ENCODE measurements around the gene THSD4. TPM values are rescaled to one million over a fixed set of nuclear protein-coding genes. Genes with fewer than 3 reads are reported as not detected.
A peak's percentile ranks its signal among the peaks of the same experiment; 100 is the strongest.

Gene THSD4
- total and polyA plus RNA-seq, 2 of the 4 experiments (the other 2 are of a cell fraction): 25.5 to 31.1 TPM

DNA sequence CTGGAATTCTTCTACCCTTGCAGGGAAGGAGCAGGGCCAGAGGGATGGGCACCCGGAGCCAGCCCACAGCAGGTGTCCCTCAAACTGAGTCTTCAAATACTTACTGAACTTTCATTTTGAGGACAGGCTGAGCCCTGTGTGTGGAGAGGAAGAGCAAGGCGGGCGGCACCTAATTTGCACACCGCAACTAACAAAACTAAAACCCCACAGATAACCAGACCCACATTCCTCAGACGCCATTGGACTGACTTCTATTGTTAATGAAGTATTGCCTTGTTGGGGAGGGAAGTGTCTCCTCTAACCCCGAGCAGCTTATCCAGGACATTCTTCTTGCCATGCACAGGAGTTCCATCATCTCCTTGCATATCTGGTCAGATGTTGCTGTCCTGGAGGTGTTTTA, 589.9 kb downstream of the THSD4 start:
- Histone ChIP-seq H3K36me3 (ENCODE audit: control insufficient read depth, insufficient read depth, low read length) (no peaks in the 10 kb centered on the region), H4K5ac (ENCODE audit: low read depth, low read length) (no peak overlapping the region), H3K9me1 (ENCODE audit: insufficient read depth, low read length) (peaks cover 24% of the 10 kb centered on the region), H3K14ac (replicated peaks; ENCODE audit: low read depth, low read length) (no peak overlapping the region; the same call in 1 of the 2 replicates), H3K23ac (ENCODE audit: low read depth, low read length) (no peak overlapping the region), H3K56ac (ENCODE audit: extremely low read depth, insufficient read depth, low read length) (no peak overlapping the region), H4K20me1 (ENCODE audit: insufficient read depth, low read length) (peaks cover 5% of the 10 kb centered on the region; the same call in 1 of the 2 replicates), H3K18ac (ENCODE audit: low read depth, low read length) (no peak overlapping the region), H2BK15ac (ENCODE audit: low read depth, low read length) (0 out of 3 replicates have a peak overlapping the region, but pooled peaks have one; percentile 5), H3K9me3 (ENCODE audit: control insufficient read depth, insufficient read depth, low read length) (no peaks in the 10 kb centered on the region), H2BK120ac (ENCODE audit: low read depth, low read length) (no peak overlapping the region), H3K4ac (ENCODE audit: low read depth, low read length) (peak overlapping the region; percentile 45; the same call in 1 of the 2 replicates), H2BK20ac (ENCODE audit: low read depth, low read length) (peak overlapping the region; percentile 51; the same call in 1 of the 2 replicates), H4K91ac (ENCODE audit: insufficient read depth, low read depth, low read length) (peak overlapping the region; percentile 26; the same call in 1 of the 2 replicates), H2AK5ac (ENCODE audit: low read depth, low read length) (no peak overlapping the region; the same call in 1 of the 2 replicates), H2AK9ac (replicated peaks; ENCODE audit: low read depth, low read length, poor library complexity) (no peak overlapping the region), H3K4me1 (ENCODE audit: control insufficient read depth, insufficient read depth, low read length) (peaks cover 29% of the 10 kb centered on the region), H3K4me3 (ENCODE audit: insufficient read depth, low read depth, low read length) (no peak overlapping the region), H2BK5ac (ENCODE audit: low read depth, low read length, poor library complexity, severe bottlenecking) (no peak overlapping the region), H3K4me2 (ENCODE audit: low read depth, low read length) (no peak overlapping the region), H3K9ac (ENCODE audit: low read depth, low read length) (no peak overlapping the region), H3K27ac (ENCODE audit: insufficient read depth, low read length) (no peak overlapping the region), H3K27me3 (ENCODE audit: control insufficient read depth, insufficient read depth, low read length) (no peaks in the 10 kb centered on the region), H4K8ac (ENCODE audit: low read depth in 2 of 2, low read length in 2 of 2) (no peak overlapping the region), H2AFZ (replicated peaks; ENCODE audit: low read length, poor library complexity) (no peak overlapping the region), H3K79me1 (ENCODE audit: low read depth in 1 of 2, low read length in 2 of 2) (peaks cover 0 to 27% of the 10 kb centered on the region in 2 experiments; a peak in 2 of 4 replicates)
- CTCF ChIA-PET: interaction anchor here (1.0 kb wide), 1 partner anchor 48 kb away, joined by 3 read pairs; no protein-coding TSS in a partner anchor
- in situ Hi-C loops (cut with MboI; ENCODE audit: low sequenced_read_pairs): no loop called here
- dilution Hi-C loops (cut with HindIII; ENCODE audit: low sequenced_read_pairs, unreplicated experiment): no loop called here
- BruUV-seq (replicated peaks): no TSS peak
- TF ChIP-seq RAD21 (IDR thresholded peaks at IDR 0.05; ENCODE audit: low read length): no peak
- no peak for TF ChIP-seq FOS (IDR thresholded peaks at IDR 0.05; ENCODE audit: low read depth, low read length)
- no peak for TF ChIP-seq POLR2A (IDR thresholded peaks at IDR 0.05; ENCODE audit: low read depth, low read length)
- no peak for TF ChIP-seq BHLHE40 (IDR thresholded peaks at IDR 0.05; ENCODE audit: low read depth, low read length)
- TF ChIP-seq MXI1 (IDR thresholded peaks at IDR 0.05; ENCODE audit: borderline replicate concordance, low read depth, low read length): no peak
- TF ChIP-seq MAZ (IDR thresholded peaks at IDR 0.05; ENCODE audit: borderline replicate concordance, low read depth, low read length): no peak
- TF ChIP-seq, protein P1, sequence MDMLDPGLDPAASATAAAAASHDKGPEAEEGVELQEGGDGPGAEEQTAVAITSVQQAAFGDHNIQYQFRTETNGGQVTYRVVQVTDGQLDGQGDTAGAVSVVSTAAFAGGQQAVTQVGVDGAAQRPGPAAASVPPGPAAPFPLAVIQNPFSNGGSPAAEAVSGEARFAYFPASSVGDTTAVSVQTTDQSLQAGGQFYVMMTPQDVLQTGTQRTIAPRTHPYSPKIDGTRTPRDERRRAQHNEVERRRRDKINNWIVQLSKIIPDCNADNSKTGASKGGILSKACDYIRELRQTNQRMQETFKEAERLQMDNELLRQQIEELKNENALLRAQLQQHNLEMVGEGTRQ (IDR thresholded peaks at IDR 0.05; ENCODE audit: low read depth, low read length): no peak
- no peak for TF ChIP-seq NFE2L2 (IDR thresholded peaks at IDR 0.05; ENCODE audit: low read depth, low read length)
- WGBS, 2 experiments (ENCODE audit: extremely low coverage in 2 of 2, insufficient read length in 1 of 2): no CpG with 5 or more reads among the region's 6 CpGs
- peak; percentile 28 for DNase-seq
- peak; percentile 41 for ATAC-seq (ENCODE audit: low read depth)
- intact Hi-C loops (cut with micrococcal nuclease): no loop called here
- POLR2A ChIA-PET (ENCODE audit: unreplicated experiment): interaction anchor here (0.5 kb wide), 1 partner anchor 16 kb away, joined by 9 read pairs; no protein-coding TSS in a partner anchor

Data from IMR-90 (cell line).